Measurements from ENCODE around the gene MAPK1.
"Not testable (repeated sequence)": the region's sequence is repeated elsewhere in the genome, so short reads cannot be mapped to it uniquely, and the experiment has no call there.

MAPK1 gene

GRCh38 chr22:21845558-21846453 is 21.6 kb downstream of the MAPK1 start:
- DNase-seq = no peak

- DNase-seq = no peak
These were observed 24.5 kb downstream of the MAPK1 start for GRCh38 chr22:21842946-21843345.

- no peak for DNase-seq
These were observed 26.0 kb downstream of the MAPK1 start for GRCh38 chr22:21841422-21841821.

GRCh38 chr22:21840236-21840823 is 27.1 kb downstream of the MAPK1 start:
- DNase-seq = no peak

GRCh38 chr22:21839765-21840140 is 27.7 kb downstream of the MAPK1 start:
- DNase-seq = no peak

- not testable (repeated sequence) for DNase-seq
These were observed 28.2 kb downstream of the MAPK1 start for GRCh38 chr22:21839104-21839764.

GRCh38 chr22:21837248-21837979 is 30.0 kb downstream of the MAPK1 start:
- DNase-seq = no peak

- not testable (repeated sequence) for DNase-seq
These were observed 31.0 kb downstream of the MAPK1 start for GRCh38 chr22:21836486-21836885.

GRCh38 chr22:21835378-21835777 is 32.1 kb downstream of the MAPK1 start:
- no peak for DNase-seq

GRCh38 chr22:21834869-21835268 is 32.6 kb downstream of the MAPK1 start:
- no peak for DNase-seq

GRCh38 chr22:21832291-21833290 is 34.9 kb downstream of the MAPK1 start:
- no peak for DNase-seq

GRCh38 chr22:21829523-21829922 is 37.9 kb downstream of the MAPK1 start:
- no peak for DNase-seq

GRCh38 chr22:21828268-21828638 is 39.2 kb downstream of the MAPK1 start:
- DNase-seq = no peak

- no peak for DNase-seq
These were observed 39.7 kb downstream of the MAPK1 start for GRCh38 chr22:21827628-21828267.

GRCh38 chr22:21826204-21826603 is 41.2 kb downstream of the MAPK1 start:
- no peak for DNase-seq

GRCh38 chr22:21824962-21825361 is 42.5 kb downstream of the MAPK1 start:
- not testable (repeated sequence) for DNase-seq

GRCh38 chr22:21824445-21824912 is 43.0 kb downstream of the MAPK1 start:
- DNase-seq = no peak

GRCh38 chr22:21823740-21824444 is 43.6 kb downstream of the MAPK1 start:
- no peak for DNase-seq

GRCh38 chr22:21819183-21819770 is 48.2 kb downstream of the MAPK1 start:
- DNase-seq = no peak

All from activated CD4-positive, alpha-beta T cell treated with anti-CD3 and anti-CD28 coated beads, Interleukin-2, amount 50 U/mL, for 48 hours (primary cell).